ENCODE data around the gene BMP3.

The BMP3 gene

DNA sequence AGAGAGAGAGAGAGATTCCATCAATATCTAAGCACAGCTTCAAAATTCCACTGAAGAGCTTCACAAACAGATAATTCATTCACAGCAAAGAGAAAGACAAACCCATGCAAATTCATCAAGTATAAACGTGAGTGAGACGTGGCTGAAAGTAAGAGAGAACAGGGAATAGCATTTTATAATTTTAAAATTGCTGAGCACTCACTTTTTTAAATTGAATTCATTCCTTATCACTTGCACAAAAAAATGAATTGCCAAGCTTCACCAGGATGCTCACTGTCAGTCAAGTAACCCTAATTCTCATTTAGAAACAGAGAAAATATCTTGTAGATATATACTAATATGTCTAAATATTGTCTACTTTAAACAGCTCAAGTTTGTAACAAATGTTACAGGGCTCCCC lies 40.5 kb downstream of the BMP3 start:
- Histone ChIP-seq H3F3A (ENCODE audit: control insufficient read depth, insufficient read depth) (no peaks in the 10 kb centered on the region), H3K4me3 (ENCODE audit: low read length) (no peak overlapping the region), H3K9me3 (ENCODE audit: control insufficient read depth, insufficient read depth, low read length) (no peaks in the 10 kb centered on the region), H3K79me2 (ENCODE audit: control insufficient read depth, low read length) (no peaks in the 10 kb centered on the region), H3K4me2 (ENCODE audit: low read length) (no peak overlapping the region), H3K4me1 (ENCODE audit: control insufficient read depth, low read length) (no peaks in the 10 kb centered on the region), H4K20me1 (ENCODE audit: control insufficient read depth, insufficient read depth, low read depth, low read length) (no peaks in the 10 kb centered on the region), H3K9me2 (replicated peaks; ENCODE audit: control insufficient read depth, low read length) (no peaks in the 10 kb centered on the region), H3K27ac (ENCODE audit: low read depth, low read length) (no peak overlapping the region), H3K27me3 (ENCODE audit: control insufficient read depth, low read length) (no peaks in the 10 kb centered on the region), H3K36me3 (ENCODE audit: control insufficient read depth, low read length) (no peaks in the 10 kb centered on the region)
- TF ChIP-seq, protein P1, sequence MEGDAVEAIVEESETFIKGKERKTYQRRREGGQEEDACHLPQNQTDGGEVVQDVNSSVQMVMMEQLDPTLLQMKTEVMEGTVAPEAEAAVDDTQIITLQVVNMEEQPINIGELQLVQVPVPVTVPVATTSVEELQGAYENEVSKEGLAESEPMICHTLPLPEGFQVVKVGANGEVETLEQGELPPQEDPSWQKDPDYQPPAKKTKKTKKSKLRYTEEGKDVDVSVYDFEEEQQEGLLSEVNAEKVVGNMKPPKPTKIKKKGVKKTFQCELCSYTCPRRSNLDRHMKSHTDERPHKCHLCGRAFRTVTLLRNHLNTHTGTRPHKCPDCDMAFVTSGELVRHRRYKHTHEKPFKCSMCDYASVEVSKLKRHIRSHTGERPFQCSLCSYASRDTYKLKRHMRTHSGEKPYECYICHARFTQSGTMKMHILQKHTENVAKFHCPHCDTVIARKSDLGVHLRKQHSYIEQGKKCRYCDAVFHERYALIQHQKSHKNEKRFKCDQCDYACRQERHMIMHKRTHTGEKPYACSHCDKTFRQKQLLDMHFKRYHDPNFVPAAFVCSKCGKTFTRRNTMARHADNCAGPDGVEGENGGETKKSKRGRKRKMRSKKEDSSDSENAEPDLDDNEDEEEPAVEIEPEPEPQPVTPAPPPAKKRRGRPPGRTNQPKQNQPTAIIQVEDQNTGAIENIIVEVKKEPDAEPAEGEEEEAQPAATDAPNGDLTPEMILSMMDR (IDR thresholded peaks at IDR 0.05; ENCODE audit: low read depth, low read length, poor library complexity, severe bottlenecking): no peak
- no peak for TF ChIP-seq EZH2phosphoT487 (IDR thresholded peaks at IDR 0.05; ENCODE audit: borderline replicate concordance, low read length)

DNA sequence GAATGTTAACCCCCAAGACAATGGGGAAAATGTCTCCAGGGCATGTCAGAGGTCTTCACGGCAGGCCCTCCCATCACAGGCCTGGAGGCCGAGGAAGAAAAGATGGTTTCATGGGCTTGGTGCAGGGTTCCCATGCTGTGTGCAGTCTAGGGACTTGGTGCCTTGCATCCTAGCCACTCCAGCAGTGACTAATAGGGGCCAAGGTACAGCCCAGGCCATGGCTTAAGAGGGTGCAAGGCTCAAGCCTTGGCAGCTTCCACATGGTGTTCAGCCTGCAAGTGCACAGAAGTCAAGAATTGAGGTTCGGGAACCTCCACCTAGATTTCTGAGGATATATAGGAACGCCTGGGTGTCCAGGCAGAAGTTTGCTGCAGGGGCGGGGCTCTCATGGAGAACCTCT lies 50.6 kb downstream of the BMP3 start:
- H4K20me1 ChIP-seq (ENCODE audit: control insufficient read depth, insufficient read depth, low read depth, low read length): no peaks in the 10 kb centered on the region
- H3K27ac ChIP-seq (ENCODE audit: low read depth, low read length): no peak overlapping the region
- no peak overlapping the region for H3K4me3 ChIP-seq (ENCODE audit: low read length)
- H3K9me3 ChIP-seq (ENCODE audit: control insufficient read depth, insufficient read depth, low read length): no peaks in the 10 kb centered on the region; the same call in 1 of the 2 replicates
- H3K36me3 ChIP-seq (ENCODE audit: control insufficient read depth, low read length): no peaks in the 10 kb centered on the region
- TF ChIP-seq EZH2phosphoT487 (IDR thresholded peaks at IDR 0.05; ENCODE audit: borderline replicate concordance, low read length): no peak
- TF ChIP-seq, protein P1 (IDR thresholded peaks at IDR 0.05; ENCODE audit: low read depth, low read length, poor library complexity, severe bottlenecking): no peak
- H3K4me1 ChIP-seq (ENCODE audit: control insufficient read depth, low read length): peaks cover 14% of the 10 kb centered on the region
- no peaks in the 10 kb centered on the region for H3K9me2 ChIP-seq (replicated peaks; ENCODE audit: control insufficient read depth, low read length)
- H3K79me2 ChIP-seq (ENCODE audit: control insufficient read depth, low read length): no peaks in the 10 kb centered on the region
- no peak overlapping the region for H3K4me2 ChIP-seq (ENCODE audit: low read length)
- no peaks in the 10 kb centered on the region for H3F3A ChIP-seq (ENCODE audit: control insufficient read depth, insufficient read depth)
- H3K27me3 ChIP-seq (ENCODE audit: control insufficient read depth, low read length): no peaks in the 10 kb centered on the region

DNA sequence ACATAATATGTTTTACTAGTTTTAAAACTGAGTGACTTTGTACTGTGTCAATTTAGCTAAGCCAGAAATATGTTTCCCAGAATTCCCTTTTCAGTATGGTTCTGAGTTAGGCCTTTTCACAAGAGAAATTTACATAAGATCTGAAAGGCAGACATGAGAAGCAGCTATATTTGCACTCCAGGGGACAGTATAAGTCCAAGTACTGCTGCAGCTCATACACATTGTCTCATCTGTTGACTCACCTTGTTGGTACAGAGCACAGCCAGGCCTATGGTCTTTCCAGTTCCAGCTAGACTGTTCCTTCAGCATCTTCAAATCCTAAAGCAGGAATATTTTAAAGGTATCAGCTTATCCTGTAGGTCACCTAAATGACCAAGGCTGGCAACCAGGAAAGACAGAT lies 53.5 kb downstream of the BMP3 start:
- TF ChIP-seq EZH2phosphoT487 (IDR thresholded peaks at IDR 0.05; ENCODE audit: borderline replicate concordance, low read length): no peak
- TF ChIP-seq, protein P1 (IDR thresholded peaks at IDR 0.05; ENCODE audit: low read depth, low read length, poor library complexity, severe bottlenecking): no peak
- Histone ChIP-seq H3K9me3 (ENCODE audit: control insufficient read depth, insufficient read depth, low read length) (no peaks in the 10 kb centered on the region; the same call in 1 of the 2 replicates), H3K9me2 (replicated peaks; ENCODE audit: control insufficient read depth, low read length) (no peaks in the 10 kb centered on the region), H3K4me1 (ENCODE audit: control insufficient read depth, low read length) (peaks cover 8% of the 10 kb centered on the region), H3K4me2 (ENCODE audit: low read length) (no peak overlapping the region), H3K36me3 (ENCODE audit: control insufficient read depth, low read length) (no peaks in the 10 kb centered on the region), H3K27ac (ENCODE audit: low read depth, low read length) (no peak overlapping the region), H3F3A (ENCODE audit: control insufficient read depth, insufficient read depth) (no peaks in the 10 kb centered on the region), H3K4me3 (ENCODE audit: low read length) (no peak overlapping the region), H4K20me1 (ENCODE audit: control insufficient read depth, insufficient read depth, low read depth, low read length) (no peaks in the 10 kb centered on the region), H3K79me2 (ENCODE audit: control insufficient read depth, low read length) (no peaks in the 10 kb centered on the region), H3K27me3 (ENCODE audit: control insufficient read depth, low read length) (peaks cover 2% of the 10 kb centered on the region; the same call in 1 of the 2 replicates)
